SK-N-MC (cell line): Measurements from ENCODE around the gene NUTM1.

Source experiments
- EZH2 ChIP-seq: fragments of 200-600 bp; sonication (generic); IDR thresholded peaks from one replicate; pipeline ENCODE4 v1.6.1; 2017; ENCODE audit warnings: antibody characterized with exemption
- POLR2AphosphoS5 ChIP-seq: IDR thresholded peaks from 2 replicates; pipeline ENCODE4 v1.6.1; 2012; ENCODE audit warnings: mild to moderate bottlenecking, low read depth, low read length, borderline replicate concordance

DNA sequence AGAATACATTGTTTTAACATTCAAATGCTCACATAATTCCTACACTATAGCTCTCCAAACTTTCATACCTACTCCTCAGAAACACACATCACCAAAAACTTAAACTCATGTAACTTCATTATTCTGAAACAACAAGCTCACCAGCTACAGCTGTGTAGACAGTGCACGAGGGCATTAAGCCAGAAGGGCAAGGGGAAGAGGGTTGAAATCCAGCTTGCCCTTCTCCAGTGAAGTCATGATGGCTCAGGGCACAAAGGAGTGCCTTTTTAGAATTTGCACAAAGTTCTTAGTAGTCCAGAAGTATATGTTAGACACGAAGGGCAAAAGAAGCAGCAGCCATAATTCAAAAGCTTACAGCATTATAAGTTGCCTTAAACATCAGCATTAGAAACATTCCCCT is 14.1 kb upstream of the NUTM1 start:
- no peak for TF ChIP-seq EZH2
- no peak for TF ChIP-seq POLR2AphosphoS5
